KOPT-K1 (cell line): ENCODE results near the gene ZNF618.

Experiments used
- H3K27ac ChIP-seq: fragments of 200-600 bp; sonication (generic); 2 replicates; pipeline ENCODE4 v1.5.1; 2016; ENCODE audit warnings: antibody characterized with exemption, mild to moderate bottlenecking, low read depth, low read length; ENCODE audit not compliant: poor library complexity, severe bottlenecking
- H3K36me3 ChIP-seq: fragments of 200-600 bp; sonication (generic); 2 replicates; pipeline ENCODE4 v1.5.1; 2017; ENCODE audit warnings: antibody characterized with exemption, mild to moderate bottlenecking, low read length, moderate library complexity; ENCODE audit not compliant: insufficient read depth
- H3K9me3 ChIP-seq: fragments of 200-600 bp; sonication (generic); 2 replicates; pipeline ENCODE4 v1.5.1; 2017; ENCODE audit warnings: antibody characterized with exemption, low read length, mild to moderate bottlenecking; ENCODE audit not compliant: insufficient read depth, poor library complexity, severe bottlenecking

ZNF618 gene

DNA sequence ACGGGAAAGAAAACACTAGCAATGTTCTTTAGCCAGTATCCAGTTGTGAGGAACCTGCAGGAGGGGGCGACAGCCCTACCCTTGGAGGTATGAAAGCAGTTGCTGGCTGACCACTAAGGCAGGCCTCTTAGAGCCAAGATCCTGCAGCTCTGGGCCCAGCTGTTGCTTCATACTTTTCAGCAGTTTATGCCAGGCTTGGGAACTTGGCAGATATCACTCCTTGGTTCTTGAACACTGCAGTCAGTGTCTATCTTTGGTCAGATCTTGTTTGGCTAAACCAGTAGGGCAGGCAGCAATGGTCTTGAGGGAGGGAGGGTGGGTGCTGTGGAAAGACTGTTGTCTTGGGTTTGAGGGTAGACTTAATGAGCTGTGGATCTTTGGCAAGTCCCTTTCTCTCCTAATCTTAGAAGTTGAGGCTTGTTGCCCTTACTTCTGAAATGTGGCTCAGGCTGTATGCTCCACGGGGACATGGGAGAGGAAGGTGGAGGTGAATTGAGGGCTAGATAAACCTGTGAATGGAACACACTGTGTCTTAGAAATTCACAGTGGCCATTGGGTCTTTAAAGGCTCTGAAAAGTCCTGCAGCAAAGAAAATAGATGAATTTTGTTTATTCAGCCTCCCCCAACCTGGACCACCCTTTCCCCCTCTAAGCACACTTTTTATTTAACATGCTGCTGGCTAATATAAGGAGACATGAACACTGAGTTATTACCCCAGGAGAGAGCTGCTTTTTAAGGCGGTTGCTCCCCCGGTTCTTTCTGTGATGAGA, 37.5 kb downstream of the ZNF618 start:
- Histone ChIP-seq H3K36me3 (no peaks in the 10 kb centered on the region), H3K9me3 (no peaks in the 10 kb centered on the region), H3K27ac (no peak overlapping the region)

DNA sequence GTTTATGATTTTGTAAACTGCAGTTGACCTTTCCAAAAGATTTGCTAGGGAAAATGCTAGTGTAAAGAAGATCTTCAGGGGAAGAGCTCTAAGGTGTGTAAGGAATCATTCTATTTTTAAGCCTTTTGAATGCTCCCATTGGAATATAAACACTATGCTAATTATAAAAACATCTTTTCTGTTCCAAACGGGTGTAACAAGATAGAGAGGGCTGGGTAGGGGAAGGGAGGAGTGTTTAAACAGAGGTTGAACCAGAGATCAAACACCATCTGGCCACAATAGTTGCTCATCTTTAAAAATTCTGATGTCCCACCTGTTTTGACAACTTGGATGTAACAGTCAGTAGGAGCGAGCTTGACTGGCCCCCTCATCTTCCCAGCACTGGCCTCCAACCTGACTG, 38.4 kb downstream of the ZNF618 start:
- no peak overlapping the region for H3K27ac ChIP-seq
- no peaks in the 10 kb centered on the region for H3K9me3 ChIP-seq
- no peaks in the 10 kb centered on the region for H3K36me3 ChIP-seq

DNA sequence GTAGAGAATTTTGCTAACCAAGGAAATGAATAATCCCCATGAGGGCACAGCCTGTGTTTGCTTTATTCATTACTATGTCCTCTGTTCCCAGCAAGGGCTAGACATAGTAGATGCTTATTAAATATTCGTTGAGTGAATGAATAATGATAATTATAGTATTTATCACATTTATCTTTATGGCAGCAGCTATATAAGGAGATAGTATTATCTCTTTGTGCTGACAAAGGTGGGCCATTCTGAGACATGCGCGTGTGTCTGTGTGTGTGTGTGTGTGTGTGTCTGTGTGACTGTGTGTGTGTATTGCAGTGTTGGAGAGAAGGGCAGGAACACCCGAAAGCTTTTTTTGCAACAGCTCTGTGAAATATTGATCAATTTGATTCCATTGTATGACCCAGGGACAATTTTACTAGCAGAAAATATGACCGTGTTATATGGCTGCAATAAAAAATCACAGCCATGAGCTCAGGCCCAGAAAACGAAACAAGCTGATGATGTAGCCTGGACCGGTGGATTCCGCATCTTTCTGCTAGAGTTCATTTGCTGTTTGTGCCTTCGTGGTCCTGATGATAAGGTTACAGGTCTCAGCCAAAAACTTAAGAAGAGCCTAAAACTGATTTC, 39.8 kb downstream of the ZNF618 start:
- no peaks in the 10 kb centered on the region for H3K36me3 ChIP-seq
- no peak overlapping the region for H3K27ac ChIP-seq
- no peaks in the 10 kb centered on the region for H3K9me3 ChIP-seq

DNA sequence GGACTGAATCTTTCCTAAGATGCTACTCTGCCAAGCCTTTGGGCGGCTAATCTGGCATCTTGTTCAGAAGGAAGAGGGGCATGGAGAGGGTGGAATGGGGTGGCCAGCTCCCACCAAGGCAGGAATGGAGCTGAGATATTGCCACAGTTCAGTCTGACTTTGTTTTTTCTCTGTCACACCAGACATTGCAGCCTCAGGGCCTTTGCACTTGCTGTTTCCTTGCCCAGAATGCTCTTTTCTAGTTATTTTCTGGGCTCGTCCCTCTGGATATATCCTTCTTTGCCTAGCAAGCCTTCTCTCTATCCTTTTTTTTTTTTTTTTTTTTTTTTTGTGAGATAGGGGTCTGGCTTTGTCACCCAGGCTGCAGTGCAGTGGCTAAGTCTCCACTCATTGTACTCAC, 40.8 kb downstream of the ZNF618 start:
- Histone ChIP-seq H3K36me3 (no peaks in the 10 kb centered on the region), H3K27ac (no peak overlapping the region), H3K9me3 (no peaks in the 10 kb centered on the region)

DNA sequence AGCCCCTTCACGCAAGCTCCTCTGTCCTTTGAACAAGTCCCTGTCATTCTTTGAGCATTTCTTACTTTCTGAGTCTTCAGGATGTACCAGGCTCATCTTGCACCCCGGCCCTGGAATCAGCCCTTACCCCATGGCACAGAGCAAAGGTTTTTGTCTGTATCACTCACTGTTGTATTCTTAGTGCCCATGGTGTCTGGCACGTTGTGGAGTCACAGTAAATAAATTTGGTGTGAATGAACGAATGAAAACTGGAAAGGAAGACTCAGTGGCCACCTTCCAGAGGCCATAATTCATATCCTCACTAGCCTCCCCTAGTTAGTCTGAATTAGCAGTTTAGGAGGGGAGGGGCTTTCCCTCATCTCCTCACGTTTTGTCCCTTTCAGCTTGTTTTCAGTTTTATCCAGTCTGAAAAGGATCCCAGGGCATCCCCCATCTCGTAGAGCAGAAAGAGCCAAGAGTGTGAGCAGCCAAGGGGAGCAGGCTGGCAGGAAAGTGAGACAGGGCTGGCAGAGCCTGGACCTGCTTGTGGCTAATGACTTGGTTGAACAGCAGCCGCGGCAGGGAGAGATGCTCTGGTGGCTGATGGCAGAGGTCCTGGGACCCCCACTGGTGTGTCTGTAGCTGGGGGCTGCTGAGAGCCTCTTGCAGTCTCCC, 42.7 kb downstream of the ZNF618 start:
- Histone ChIP-seq H3K9me3 (no peaks in the 10 kb centered on the region), H3K27ac (no peak overlapping the region), H3K36me3 (no peaks in the 10 kb centered on the region)

DNA sequence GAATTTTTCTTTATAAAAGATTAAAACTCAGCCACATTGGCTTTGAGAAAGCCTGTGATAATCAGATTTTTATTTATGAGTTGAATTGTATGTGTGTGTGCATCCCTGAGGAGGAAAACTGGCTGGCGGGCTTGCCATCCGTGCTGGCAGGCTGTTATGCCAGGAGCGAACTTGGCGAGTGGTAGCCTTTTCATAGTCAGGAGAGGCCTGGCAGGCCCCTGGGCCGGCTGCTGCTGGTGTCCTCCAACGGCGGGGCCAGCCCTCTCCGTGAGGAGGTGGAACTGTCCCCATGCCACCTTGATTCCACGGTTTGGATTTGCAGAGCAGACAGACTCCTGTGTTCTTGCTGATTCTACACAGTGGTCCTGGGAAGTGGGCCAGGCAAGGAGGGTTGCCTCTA, 43.3 kb downstream of the ZNF618 start:
- no peak overlapping the region for H3K27ac ChIP-seq
- H3K9me3 ChIP-seq, result no peaks in the 10 kb centered on the region
- no peaks in the 10 kb centered on the region for H3K36me3 ChIP-seq

DNA sequence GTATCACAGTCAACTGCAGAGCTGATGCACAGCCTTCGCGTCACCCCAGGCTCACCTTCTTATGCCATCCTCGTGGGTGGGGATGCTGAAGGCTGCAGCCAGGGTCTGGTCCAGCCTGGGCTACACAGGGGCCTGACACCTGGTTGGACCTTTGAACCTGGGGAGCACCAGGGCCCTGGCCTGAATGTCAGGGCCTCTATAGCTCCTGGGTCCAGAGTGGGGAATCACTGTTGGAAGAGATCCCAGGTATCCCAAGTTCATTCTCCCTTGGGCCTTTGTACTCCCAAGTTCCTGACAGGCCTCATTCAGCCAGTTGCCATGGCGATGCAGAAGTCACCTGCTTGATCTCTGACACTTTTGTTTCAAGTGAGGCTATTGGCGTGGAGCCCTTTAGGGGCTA, 43.8 kb downstream of the ZNF618 start:
- Histone ChIP-seq H3K36me3 (no peaks in the 10 kb centered on the region), H3K9me3 (no peaks in the 10 kb centered on the region), H3K27ac (no peak overlapping the region)

DNA sequence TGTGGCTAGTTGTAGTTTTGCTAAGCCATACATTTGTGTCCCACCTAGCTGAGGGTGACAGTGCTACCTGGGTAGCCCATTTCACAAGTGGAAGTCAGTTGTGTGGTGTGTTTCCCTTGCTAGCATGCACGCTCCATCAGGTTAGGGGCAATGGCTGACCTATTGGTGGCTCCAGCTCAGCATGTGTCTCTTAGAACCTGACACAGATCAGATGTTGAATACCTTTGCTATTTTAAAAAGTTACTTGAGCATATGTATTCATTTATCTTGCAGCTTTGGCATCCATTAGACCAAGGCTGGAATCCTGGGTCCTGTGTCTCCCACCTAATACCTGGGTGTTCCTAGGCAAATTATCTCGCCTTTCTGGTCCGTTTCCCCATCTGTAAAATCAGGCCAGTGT, 44.8 kb downstream of the ZNF618 start:
- Histone ChIP-seq H3K9me3 (no peaks in the 10 kb centered on the region), H3K27ac (no peak overlapping the region), H3K36me3 (no peaks in the 10 kb centered on the region)

DNA sequence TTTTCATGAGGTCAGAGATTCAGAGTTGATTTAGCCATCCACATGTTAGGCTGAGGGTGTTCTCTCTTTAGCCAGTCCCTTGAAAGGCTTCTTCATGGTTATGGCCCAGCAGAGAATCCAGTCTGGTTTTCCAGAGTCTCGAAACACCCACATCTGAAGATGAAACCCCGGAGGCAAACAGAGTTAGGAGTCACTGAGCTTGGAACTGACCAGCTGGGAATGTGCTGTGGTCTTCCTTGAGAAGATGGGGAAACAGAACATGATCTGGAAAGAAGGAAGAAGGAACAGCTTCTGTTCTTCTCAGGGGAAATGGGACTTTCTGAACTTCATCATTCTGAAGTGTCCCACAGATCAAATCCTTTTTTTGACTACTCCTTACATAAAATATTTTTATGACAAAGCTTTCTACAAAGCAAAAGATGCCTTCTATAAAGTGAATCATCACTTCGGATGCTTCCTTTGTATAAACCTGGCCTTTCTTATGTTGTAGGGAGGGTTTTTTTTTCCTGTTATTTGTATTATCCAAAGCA, 45.4 kb downstream of the ZNF618 start:
- Histone ChIP-seq H3K9me3 (no peaks in the 10 kb centered on the region), H3K27ac (no peak overlapping the region)

DNA sequence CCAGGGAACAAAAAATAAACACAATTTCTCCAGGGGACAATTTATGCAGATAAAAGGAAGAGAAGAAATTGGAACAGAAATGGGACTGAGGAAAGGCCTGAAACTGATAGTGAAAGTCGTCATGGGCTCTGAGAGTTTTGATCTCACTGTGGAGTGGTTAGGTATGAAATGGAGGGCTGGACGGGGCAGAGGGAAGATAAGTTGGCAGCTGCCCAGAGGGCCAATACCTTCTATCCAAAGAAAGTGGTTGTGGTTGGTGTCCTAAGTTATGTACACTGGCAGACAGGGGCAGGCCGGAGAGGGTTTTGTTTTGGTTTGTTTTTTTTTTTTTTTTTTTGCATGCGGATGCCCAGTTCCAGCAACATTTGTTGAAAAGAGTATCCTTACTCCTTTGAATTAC, 46.1 kb downstream of the ZNF618 start:
- Histone ChIP-seq H3K27ac (no peak overlapping the region), H3K36me3 (no peaks in the 10 kb centered on the region), H3K9me3 (no peaks in the 10 kb centered on the region)

More for the DNA sequence above, 45.4 kb downstream of the ZNF618 start:
- H3K36me3 ChIP-seq, result no peaks in the 10 kb centered on the region

DNA sequence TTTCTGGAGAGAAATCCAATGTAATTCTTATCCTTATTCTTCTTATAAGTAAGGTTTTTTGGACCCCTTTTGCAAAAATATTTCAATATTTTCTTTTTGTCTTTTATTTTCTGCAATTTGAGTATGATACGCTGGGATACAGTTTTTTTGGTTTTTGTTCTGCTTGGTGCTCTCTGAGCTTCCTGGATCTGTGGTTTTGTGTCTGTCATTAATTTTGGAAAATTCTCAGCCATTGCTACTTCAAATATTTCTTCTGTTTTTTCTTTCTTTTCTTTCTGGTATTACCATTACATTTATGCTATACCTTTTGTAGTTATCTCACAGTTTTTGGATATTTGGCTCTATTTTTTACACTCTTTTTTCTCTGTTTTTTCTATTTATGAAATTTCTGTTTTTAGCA, 50.1 kb downstream of the ZNF618 start:
- H3K27ac ChIP-seq, result no peak overlapping the region
- peaks cover 10% of the 10 kb centered on the region for H3K9me3 ChIP-seq
- H3K36me3 ChIP-seq, result no peaks in the 10 kb centered on the region

DNA sequence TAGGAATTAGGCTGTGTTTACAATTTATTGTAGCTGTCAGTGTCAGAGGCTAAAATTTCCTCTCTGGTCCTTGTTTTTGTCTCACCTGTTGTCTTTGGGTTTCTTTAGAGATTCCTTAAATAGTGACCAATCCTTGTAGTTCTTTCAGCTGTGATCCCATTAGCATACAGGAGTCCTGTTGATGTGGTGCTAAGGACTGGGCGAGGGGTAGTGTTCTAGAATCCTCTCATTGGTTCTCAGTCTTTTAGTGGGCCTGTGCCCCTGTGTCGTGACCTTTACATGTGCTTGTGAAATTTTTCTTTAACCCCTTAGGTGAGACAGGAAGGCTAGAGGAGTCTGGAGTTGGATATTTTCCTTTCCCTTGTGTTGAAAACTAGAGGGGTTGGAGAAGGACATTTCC, 51.2 kb downstream of the ZNF618 start:
- no peak overlapping the region for H3K27ac ChIP-seq
- no peaks in the 10 kb centered on the region for H3K36me3 ChIP-seq
- H3K9me3 ChIP-seq, result peaks cover 10% of the 10 kb centered on the region

DNA sequence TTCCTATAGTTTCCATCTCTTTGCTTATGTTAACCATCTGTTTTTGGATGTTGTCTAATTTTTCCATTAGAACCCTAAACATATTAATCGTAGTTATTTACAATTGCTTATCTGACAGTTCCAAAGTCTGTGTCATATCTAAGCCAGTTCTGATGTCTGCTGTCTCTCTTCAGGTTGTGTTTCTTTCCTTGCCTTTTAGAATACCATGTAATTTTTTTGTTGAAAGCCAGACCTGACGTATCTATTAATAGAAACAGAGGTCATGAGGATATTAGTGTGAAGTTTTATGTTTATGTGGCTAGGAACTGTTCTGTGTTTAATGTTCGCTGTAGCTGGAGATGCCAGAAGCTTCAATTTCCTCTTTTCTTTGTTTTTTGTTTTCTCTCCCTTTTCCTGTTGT, 52.2 kb downstream of the ZNF618 start:
- Histone ChIP-seq H3K9me3 (peaks cover 10% of the 10 kb centered on the region), H3K27ac (no peak overlapping the region), H3K36me3 (no peaks in the 10 kb centered on the region)

DNA sequence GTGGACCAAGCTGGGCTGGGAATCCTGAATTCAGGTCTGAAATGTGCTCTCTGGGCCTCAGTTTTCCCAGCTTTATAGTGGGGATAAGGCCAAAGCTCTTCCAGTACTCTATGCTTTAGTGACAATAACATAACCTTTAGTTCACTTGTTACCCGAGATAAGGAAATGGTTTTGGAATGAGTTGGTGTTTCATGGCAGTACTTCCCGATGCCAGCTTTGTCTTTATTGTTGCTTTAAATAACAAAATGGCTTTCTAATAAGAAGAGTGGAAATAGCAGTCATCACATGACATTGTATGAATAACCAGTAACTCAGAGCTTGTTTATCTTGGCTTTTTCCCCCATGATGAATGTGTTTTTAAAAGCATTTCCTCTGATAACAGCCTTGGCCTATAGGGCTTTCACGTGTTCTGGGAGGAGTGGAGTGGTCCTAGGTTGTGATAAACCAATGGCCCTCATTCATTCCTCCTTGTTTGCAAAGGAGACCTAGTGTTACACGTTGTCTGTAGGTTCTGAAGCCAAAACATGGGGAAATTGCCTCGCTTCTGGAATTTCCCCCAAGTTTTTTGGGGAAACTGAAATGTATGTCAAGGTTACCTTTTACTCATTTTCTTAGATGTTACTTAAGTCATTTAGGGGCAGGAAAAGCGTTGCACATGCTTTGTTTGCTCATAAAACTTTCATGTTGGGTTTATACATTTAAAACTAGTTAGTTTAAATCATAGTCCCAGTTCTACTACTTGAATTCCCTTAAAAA, 53.7 kb downstream of the ZNF618 start:
- peaks cover 10% of the 10 kb centered on the region for H3K9me3 ChIP-seq
- no peak overlapping the region for H3K27ac ChIP-seq
- H3K36me3 ChIP-seq, result no peaks in the 10 kb centered on the region

DNA sequence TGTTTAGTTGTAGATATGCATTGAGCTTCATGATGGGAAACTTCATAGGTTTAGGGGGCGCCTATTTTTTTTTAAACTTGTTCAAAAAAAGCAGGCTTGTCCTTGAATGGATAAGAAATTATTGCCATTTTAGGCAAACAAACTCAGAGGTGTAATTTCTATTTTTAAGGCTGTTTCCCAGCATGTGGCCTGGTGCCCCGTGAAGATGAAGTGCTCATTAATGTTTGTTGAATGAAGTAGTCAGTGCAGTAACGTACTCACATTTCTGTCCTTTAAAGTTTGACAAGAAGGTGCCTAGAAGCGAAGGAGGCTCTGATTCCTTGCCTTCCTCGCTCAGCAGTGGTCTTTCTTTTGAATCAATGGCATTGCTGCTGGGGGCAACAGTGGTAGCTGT, 54.3 kb downstream of the ZNF618 start:
- Histone ChIP-seq H3K27ac (no peak overlapping the region), H3K9me3 (peaks cover 10% of the 10 kb centered on the region), H3K36me3 (no peaks in the 10 kb centered on the region)
